NB4 (cell line): Measurements from ENCODE around the gene SPATA16.

Experiments used
- CTCF ChIP-seq: IDR thresholded peaks from one replicate; pipeline ENCODE4 v1.5.1; 2012; ENCODE audit warnings: low read depth, low read length
- MAX ChIP-seq: IDR thresholded peaks from 2 replicates; pipeline ENCODE4 v1.6.1; 2011; ENCODE audit warnings: low read depth, low read length
- MYC ChIP-seq: IDR thresholded peaks from 2 replicates; pipeline ENCODE4 v1.6.1; 2011; ENCODE audit warnings: low read depth, low read length
- POLR2A ChIP-seq: IDR thresholded peaks from 2 replicates; pipeline ENCODE4 v1.6.1; 2011; ENCODE audit warnings: mild to moderate bottlenecking; ENCODE audit not compliant: insufficient read length; ENCODE audit errors: extremely low read depth

- no peak for TF ChIP-seq CTCF
- TF ChIP-seq MAX, result no peak
- no peak for TF ChIP-seq POLR2A
- TF ChIP-seq MYC, result no peak
Measured at GRCh38 chr3:173006006-173006405, 135.0 kb downstream of the SPATA16 start.
